Activated CD4-positive, alpha-beta T cell treated with anti-CD3 and anti-CD28 coated beads for 36 hours (primary cell): Measurements from ENCODE around the gene NIPSNAP2. TPM values are rescaled to one million over a fixed set of nuclear protein-coding genes. Genes with fewer than 3 reads are reported as not detected.
"Not testable (repeated sequence)": the region's sequence is repeated elsewhere in the genome, so short reads cannot be mapped to it uniquely, and the experiment has no call there.

ENCODE experiments used
- ATAC-seq: fragments of 200-7000 bp; cut with Tn5 transposase; one replicate; pipeline ENCODE4 v1.10.0; 2021; ENCODE audit warnings: mild to moderate bottlenecking, moderate library complexity
- CTCF ChIA-PET: fragments of 350-600 bp; sonication (Branson Sonifier 250); formaldehyde crosslinking; loops from one replicate; lab custom pipeline; 2021; ENCODE audit warnings: antibody characterized with exemption; lab: Charles Lee
- POLR2A ChIA-PET: fragments of 350-600 bp; sonication (Branson Sonifier 250); formaldehyde crosslinking; loops from one replicate; lab custom pipeline; 2021; ENCODE audit warnings: antibody characterized with exemption, inconsistent platforms; lab: Charles Lee
- DNase-seq: peaks from one replicate; pipeline ENCODE4 v3.0.0-alpha.2; 2020
- H3K27ac Mint-ChIP-seq: one replicate; pipeline ENCODE4 v1.8.0; 2021; ENCODE audit warnings: mixed read lengths
- H3K27me3 Mint-ChIP-seq: one replicate; pipeline ENCODE4 v1.8.0; 2021; ENCODE audit warnings: mixed read lengths
- H3K36me3 Mint-ChIP-seq: one replicate; pipeline ENCODE4 v1.8.0; 2021; ENCODE audit warnings: low read depth, mixed read lengths
- H3K4me1 Mint-ChIP-seq: one replicate; pipeline ENCODE4 v1.8.0; 2021; ENCODE audit warnings: mixed read lengths
- H3K4me3 Mint-ChIP-seq: one replicate; pipeline ENCODE4 v1.8.0; 2021; ENCODE audit warnings: mild to moderate bottlenecking, moderate library complexity, mixed read lengths
- H3K9me3 Mint-ChIP-seq: one replicate; pipeline ENCODE4 v1.8.0; 2021; ENCODE audit warnings: low read depth, mixed read lengths
- intact Hi-C, 2 experiments: fragments of 100-400 bp; cut with DNase I in 1 of 2; cut with micrococcal nuclease in 1 of 2; formaldehyde crosslinking; loops; one replicate each; pipeline versions ENCODE4 v1.14.2 to v1.15.1; 2022 to 2024; cut with DNase I, micrococcal nuclease
- total RNA-seq, 2 experiments: library from RNA; stranded (reverse); gene quantifications; one replicate each; pipeline ENCODE4 v1.2.3, GENCODE V29; 2021

NIPSNAP2 gene
- 10 to 100 TPM; 60.5 to 69.8 TPM for total RNA-seq

GRCh38 chr7:55964261-55965099, at the start of gene NIPSNAP2:
NIPSNAP2 (plus strand) TSS chr7:55964585; CDS start chr7:55964610, 25 bp downstream.
- DNase-seq, result peak; percentile 81
- H3K27me3 Mint-ChIP-seq, result no peaks in the 10 kb centered on the region
- H3K36me3 Mint-ChIP-seq, result peaks cover 19% of the 10 kb centered on the region
- peaks cover 33% of the 10 kb centered on the region for H3K4me1 Mint-ChIP-seq
- ChIA-PET POLR2A (interaction anchor here (0.6 to 0.8 kb wide), 4 partner anchors 200 to 322 kb away, joined by 3 to 7 read pairs (median 4); no protein-coding TSS in a partner anchor), CTCF (interaction anchor here (0.5 to 1.9 kb wide), 12 partner anchors 9 to 397 kb away, joined by 3 to 6 read pairs (median 4); partner anchors contain the start of genes CCT6A and PSPH)
- H3K27ac Mint-ChIP-seq, result peak within 1 kb of the TSS; percentile 90
- ATAC-seq, result peak; percentile 92
- intact Hi-C loops, result loop anchor here (1.0 to 5.0 kb wide), 8 partner anchors 13 to 323 kb away; partner anchors contain the start of genes CCT6A (in 2 of the 2), MRPS17 (in 2 of the 2), PSPH (in 2 of the 2) and CHCHD2 (in 1 of the 2)
- peak within 1 kb of the TSS; percentile 86 for H3K4me3 Mint-ChIP-seq
- H3K9me3 Mint-ChIP-seq, result no peaks in the 10 kb centered on the region

DNA sequence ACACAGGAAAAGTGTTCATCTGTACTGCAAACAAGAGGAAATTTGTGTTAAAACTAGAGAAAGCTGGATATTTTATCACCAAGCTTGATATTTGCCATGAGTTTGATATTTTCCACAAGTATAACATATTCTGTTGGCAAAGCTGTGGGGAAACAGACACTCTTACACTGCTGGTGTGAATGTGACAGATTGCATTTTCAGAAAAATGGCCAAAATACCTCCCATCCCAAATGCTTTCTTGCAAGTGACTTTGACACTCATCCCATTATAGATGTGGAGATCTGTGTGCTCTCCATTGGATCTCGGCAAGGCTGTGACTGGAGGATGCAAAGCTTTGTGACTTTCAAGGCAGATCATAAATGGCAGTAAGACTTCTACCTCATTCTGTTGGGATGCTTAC, 46.6 kb upstream of the NIPSNAP2 start:
- no peaks in the 10 kb centered on the region for H3K27me3 Mint-ChIP-seq
- intact Hi-C loops, result no loop called here
- no peak overlapping the region for H3K27ac Mint-ChIP-seq
- peaks cover 1% of the 10 kb centered on the region for H3K4me1 Mint-ChIP-seq
- no peaks in the 10 kb centered on the region for H3K9me3 Mint-ChIP-seq
- H3K36me3 Mint-ChIP-seq, result peaks cover 10% of the 10 kb centered on the region
- CTCF ChIA-PET, result no interaction called here
- DNase-seq (no peak), ATAC-seq (no peak)
- H3K4me3 Mint-ChIP-seq, result no peak overlapping the region
- POLR2A ChIA-PET, result no interaction called here

DNA sequence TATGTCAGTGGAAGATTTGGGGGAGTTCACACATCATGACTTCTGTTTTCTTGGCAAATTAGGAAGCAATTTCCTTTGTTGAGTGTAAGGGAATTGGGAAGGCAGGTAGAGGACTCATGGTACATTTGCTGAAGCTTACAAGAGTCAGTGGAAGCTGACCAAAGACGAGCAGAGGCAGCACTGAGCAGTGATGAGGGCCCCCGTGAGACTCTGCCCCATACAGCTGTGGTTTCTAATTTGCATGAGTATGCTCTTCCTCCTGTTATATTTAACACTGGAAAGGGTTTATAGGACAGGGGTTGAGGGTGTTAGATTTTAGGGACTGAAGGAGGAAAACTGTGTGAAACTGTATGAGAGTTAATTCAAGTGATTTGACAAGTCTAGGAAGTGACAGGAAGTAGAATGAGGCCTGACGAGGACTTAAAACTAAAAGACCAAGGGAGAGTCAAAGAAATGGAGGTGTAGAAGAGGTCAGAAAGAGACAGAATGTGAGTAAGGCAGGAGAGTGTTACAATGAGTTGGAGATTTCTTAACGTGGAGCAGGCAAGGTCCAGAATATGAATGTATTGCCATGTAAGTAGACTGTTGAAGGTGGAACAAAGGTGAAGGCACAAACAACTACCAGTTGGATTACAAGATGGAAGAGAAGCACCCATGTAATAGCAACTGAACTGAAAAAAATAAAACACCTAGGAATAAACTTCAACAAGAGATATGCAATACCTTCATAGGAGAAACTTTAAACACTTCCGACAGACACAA, 36.2 kb upstream of the NIPSNAP2 start:
- DNase-seq (no peak), ATAC-seq (no peak)
- ChIA-PET CTCF (no interaction called here), POLR2A (no interaction called here)
- peaks cover 14% of the 10 kb centered on the region for H3K36me3 Mint-ChIP-seq
- H3K4me1 Mint-ChIP-seq, result no peaks in the 10 kb centered on the region
- H3K27me3 Mint-ChIP-seq, result no peaks in the 10 kb centered on the region
- H3K9me3 Mint-ChIP-seq, result peaks cover 4% of the 10 kb centered on the region
- intact Hi-C loops, result no loop called here
- no peak overlapping the region for H3K27ac Mint-ChIP-seq
- no peak overlapping the region for H3K4me3 Mint-ChIP-seq

DNA sequence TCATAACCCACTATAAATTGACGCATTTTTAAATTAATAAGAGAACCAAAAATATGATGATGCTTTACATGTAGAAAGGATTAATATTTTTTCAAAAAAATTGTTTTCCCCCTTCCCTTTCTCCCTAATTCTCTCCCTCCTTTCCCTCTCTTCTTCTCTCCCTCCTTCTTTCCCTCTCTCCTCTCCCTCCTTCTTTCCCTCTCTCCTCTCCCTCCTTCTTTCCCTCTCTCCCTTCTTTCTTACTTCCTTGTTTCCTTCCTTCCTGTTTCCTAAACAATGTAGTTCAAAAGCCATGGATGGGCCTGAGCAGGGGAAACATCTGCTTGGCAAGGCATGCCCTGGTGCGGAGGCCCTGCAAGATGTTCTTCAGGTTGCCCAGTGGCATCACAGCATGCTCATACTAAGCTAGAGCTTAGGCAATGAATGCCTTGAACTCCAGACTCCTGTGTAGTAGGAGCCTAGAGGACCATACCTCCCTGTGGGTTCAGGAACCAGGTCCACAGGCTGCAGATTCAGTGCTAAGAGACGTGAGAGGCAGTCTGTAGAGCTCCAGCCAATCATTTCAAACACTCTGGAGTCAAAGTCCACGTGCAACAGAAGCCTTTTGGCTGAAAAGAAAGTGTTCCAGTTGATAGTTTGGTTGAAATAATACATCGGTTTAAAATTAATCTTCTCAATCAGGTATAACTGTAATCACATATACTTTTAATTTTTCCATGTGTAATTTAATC, 32.8 kb upstream of the NIPSNAP2 start:
- no peaks in the 10 kb centered on the region for H3K4me1 Mint-ChIP-seq
- DNase-seq (no peak), ATAC-seq (no peak)
- ChIA-PET CTCF (interaction anchor here (0.6 kb wide), 1 partner anchor 289 kb away, joined by 3 read pairs; no protein-coding TSS in a partner anchor), POLR2A (no interaction called here)
- H3K4me3 Mint-ChIP-seq, result no peak overlapping the region
- peaks cover 10% of the 10 kb centered on the region for H3K36me3 Mint-ChIP-seq
- intact Hi-C loops, result no loop called here
- H3K9me3 Mint-ChIP-seq, result peaks cover 9% of the 10 kb centered on the region
- H3K27ac Mint-ChIP-seq, result no peak overlapping the region
- H3K27me3 Mint-ChIP-seq, result no peaks in the 10 kb centered on the region

DNA sequence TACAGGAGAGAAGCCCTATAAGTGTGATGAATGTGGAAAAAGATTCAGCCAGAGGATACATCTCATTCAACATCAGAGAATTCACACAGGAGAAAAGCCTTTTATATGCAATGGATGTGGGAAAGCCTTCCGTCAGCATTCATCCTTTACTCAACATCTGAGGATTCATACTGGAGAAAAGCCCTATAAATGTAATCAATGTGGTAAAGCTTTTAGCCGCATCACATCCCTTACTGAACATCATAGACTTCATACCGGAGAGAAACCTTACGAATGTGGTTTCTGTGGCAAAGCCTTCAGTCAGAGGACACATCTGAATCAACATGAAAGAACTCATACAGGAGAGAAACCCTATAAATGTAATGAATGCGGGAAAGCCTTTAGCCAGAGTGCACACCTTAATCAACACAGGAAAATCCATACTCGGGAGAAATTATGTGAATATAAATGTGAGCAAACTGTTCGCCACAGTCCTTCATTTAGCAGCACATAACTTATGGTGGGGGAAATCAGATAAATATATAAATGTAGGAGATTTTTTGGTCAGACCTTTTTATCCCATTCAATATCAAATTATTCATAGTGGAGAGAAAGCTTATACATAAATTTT, 24.8 kb upstream of the NIPSNAP2 start:
- Mint-ChIP-seq H3K4me3 (no peak overlapping the region), H3K4me1 (no peaks in the 10 kb centered on the region), H3K36me3 (peaks cover 23% of the 10 kb centered on the region), H3K9me3 (peaks cover 37% of the 10 kb centered on the region), H3K27ac (no peak overlapping the region), H3K27me3 (no peaks in the 10 kb centered on the region)
- no peak for ATAC-seq
- intact Hi-C loops, result no loop called here
- CTCF ChIA-PET, result no interaction called here
- no peak for DNase-seq
- POLR2A ChIA-PET, result no interaction called here

DNA sequence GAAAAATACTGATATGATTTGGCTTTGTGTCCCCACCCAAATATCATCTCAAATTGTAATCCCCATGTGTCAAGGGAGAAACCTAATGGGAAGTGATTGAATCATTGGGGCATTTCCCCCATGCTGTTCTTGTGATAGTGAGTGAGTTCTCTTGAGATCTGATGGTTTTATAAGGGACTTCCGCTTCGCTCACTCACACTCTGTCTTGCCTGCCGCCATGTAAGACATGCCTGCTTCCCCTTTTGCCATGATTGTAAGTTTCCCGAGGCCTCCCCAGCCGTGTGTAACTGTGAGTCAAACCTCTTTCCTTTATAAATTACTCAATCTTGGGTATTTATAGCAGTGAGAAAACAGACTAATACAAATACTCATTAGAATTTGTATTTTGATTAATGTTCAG, 17.8 kb upstream of the NIPSNAP2 start:
- no peak overlapping the region for H3K27ac Mint-ChIP-seq
- H3K9me3 Mint-ChIP-seq, result peaks cover 13% of the 10 kb centered on the region
- intact Hi-C loops, result no loop called here
- CTCF ChIA-PET, result no interaction called here
- H3K27me3 Mint-ChIP-seq, result peaks cover 2% of the 10 kb centered on the region
- no peak overlapping the region for H3K4me3 Mint-ChIP-seq
- ATAC-seq, result no peak
- no peaks in the 10 kb centered on the region for H3K4me1 Mint-ChIP-seq
- H3K36me3 Mint-ChIP-seq, result peaks cover 8% of the 10 kb centered on the region
- POLR2A ChIA-PET, result no interaction called here
- no peak for DNase-seq

DNA sequence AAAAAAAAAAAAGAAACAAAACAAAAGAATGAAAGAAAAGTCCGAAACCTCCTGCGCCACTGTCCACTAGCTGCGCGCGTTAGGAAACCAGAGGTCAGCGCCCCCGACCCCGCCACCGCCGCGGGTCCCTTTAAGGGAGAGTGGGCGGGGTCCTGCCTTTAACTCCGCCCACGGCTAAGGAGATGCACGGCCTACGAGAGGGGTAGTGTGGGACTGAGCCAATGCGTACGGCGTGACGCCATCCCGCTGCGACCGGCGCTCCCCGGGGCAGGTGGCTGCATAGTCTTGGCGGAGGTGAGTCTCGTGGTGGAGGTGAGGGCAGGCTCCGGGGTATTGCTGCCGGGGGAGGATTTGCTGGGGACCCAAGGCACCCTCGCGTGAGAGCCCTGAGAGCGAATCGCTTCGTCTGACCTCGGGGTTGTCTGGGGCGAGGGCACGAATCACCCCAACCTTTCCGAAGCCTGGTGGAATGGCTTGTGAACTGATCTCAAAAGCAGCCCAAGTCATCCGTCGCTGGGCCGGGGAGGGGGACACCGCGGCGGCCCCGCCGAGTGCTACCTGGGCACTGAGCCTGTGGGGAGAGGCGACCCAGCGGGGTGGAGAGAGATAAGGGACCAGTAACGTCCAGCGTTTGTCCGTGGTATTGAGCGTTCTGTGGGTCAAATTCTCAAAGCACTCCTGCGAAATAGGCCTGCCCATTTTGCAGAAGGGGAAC, 12.6 kb upstream of the NIPSNAP2 start, which contains the start of gene MRPS17:
TSS of gene MRPS17 (plus strand) at position 241 of the 715 bp plus-strand sequence. CDS start 1,319 bp downstream, outside the sequence.
- intact Hi-C loops, result loop anchor here (1.0 to 10.0 kb wide), 11 partner anchors 13 to 1193 kb away; partner anchors contain the start of genes CHCHD2 (in 2 of the 2), NIPSNAP2 (in 2 of the 2), ZNF713 (in 2 of the 2) and CCT6A (in 1 of the 2)
- CTCF ChIA-PET, result no interaction called here
- Mint-ChIP-seq H3K27me3 (peaks cover 2% of the 10 kb centered on the region), H3K4me1 (peaks cover 16% of the 10 kb centered on the region), H3K36me3 (peaks cover 41% of the 10 kb centered on the region), H3K27ac (peak within 1 kb of the TSS; percentile 97), H3K9me3 (no peaks in the 10 kb centered on the region), H3K4me3 (peak within 1 kb of the TSS; percentile 98)
- ATAC-seq (peak; percentile 100), DNase-seq (peak; percentile 96)
- POLR2A ChIA-PET, result interaction anchor here (0.7 kb wide), 1 partner anchor 290 kb away, joined by 3 read pairs; no protein-coding TSS in a partner anchor

DNA sequence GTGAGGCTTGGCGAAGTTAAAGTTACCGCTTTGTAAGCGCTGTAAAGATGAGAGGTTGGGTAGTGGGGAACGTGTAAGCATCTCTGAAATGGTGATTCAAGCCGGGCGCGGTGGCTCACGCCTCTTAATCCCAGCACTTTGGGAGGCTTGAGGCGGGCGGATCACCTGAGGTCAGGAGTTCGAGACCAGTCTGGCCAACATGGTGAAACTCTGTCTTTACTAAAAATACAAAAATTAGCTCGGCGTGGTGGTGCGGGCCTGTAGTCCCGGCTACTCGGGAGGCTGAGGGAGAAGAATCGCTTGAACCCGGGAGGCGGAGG, 12.1 kb upstream of the NIPSNAP2 start:
- Mint-ChIP-seq H3K27ac (peak overlapping the region; percentile 97), H3K4me3 (peak overlapping the region; percentile 98), H3K4me1 (peaks cover 16% of the 10 kb centered on the region), H3K36me3 (peaks cover 41% of the 10 kb centered on the region)
- CTCF ChIA-PET, POLR2A ChIA-PET, ATAC-seq, H3K27me3 Mint-ChIP-seq, H3K9me3 Mint-ChIP-seq: not testable (repeated sequence)
- intact Hi-C loops, result loop anchor here (5.0 to 10.0 kb wide), 4 partner anchors 65 to 380 kb away; partner anchors contain the start of genes CHCHD2 (in 1 of the 2), VOPP1 (in 1 of the 2) and ZNF713 (in 1 of the 2)
- DNase-seq, result peak; percentile 36

DNA sequence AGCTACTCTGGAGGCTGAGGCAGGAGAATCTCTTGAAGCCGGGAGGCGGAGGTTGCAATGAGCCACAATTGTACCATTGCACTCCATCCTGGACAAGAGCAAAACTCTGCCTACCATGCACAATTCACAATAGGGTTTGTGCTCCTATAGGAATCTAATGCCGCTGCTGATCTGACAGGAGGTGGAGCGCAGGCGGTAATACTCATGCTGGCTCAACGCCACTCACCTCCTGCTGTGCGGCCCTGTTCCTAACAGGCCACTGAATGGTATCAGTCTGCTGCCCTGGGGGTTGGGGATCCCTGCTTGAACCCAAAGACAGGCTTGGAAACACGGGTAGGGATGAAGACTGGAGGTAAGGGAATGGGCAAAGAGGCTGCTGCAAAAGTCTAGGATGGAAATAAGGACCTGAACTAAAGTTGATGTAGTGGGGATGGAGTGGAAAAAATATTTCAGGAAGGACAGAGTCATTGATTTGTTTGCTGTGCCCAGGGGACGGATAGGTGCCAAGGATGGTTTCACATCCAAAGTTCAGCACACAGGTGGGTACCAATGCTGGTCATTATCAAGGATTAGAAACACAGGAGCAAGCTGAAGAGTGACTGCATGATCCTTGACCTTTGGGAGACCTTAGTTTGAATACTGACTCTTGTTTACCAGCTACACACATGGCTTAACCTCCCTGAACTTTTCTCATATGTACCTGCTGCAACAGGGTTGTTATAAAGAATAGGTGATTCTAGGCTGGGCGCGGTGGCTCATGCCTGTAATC, 10.5 kb upstream of the NIPSNAP2 start:
- peaks cover 2% of the 10 kb centered on the region for H3K27me3 Mint-ChIP-seq
- DNase-seq (no peak), ATAC-seq (no peak)
- peak overlapping the region; percentile 24 for H3K27ac Mint-ChIP-seq
- CTCF ChIA-PET, result interaction anchor here (0.6 kb wide), 1 partner anchor 129 kb away, joined by 3 read pairs; no protein-coding TSS in a partner anchor
- peaks cover 16% of the 10 kb centered on the region for H3K4me1 Mint-ChIP-seq
- intact Hi-C loops, result loop anchor here (5.0 to 10.0 kb wide), 4 partner anchors 67 to 382 kb away; partner anchors contain the start of genes CHCHD2 (in 1 of the 2), VOPP1 (in 1 of the 2) and ZNF713 (in 1 of the 2)
- POLR2A ChIA-PET, result no interaction called here
- H3K9me3 Mint-ChIP-seq, result no peaks in the 10 kb centered on the region
- H3K36me3 Mint-ChIP-seq, result peaks cover 49% of the 10 kb centered on the region
- peak overlapping the region; percentile 98 for H3K4me3 Mint-ChIP-seq
